Natural killer cell treated with Interleukin-12 subunit alpha and Interleukin-12 subunit beta and Interleukin-15 and Interleukin-18, amount 100 ng/mL, for 72 hours (primary cell): Measurements from ENCODE around the gene ZNF480. TPM values are rescaled to one million over a fixed set of nuclear protein-coding genes. Genes with fewer than 3 reads are reported as not detected.
A peak's percentile ranks its signal among the peaks of the same experiment; 100 is the strongest.
"Not testable (repeated sequence)": the region's sequence is repeated elsewhere in the genome, so short reads cannot be mapped to it uniquely, and the experiment has no call there.

Source experiments
- ATAC-seq, 2 donors: fragments of 150-1000 bp; cut with Tn5 transposase in 1 of 2; sonication (Bioruptor Pico), chemical (Tn5 transposase) in 1 of 2; 2 replicates each; pipeline ENCODE4 v1.10.0; 2021
- DNase-seq: peaks from one replicate; pipeline ENCODE4 v3.0.0; 2022; ENCODE audit warnings: low spot score
- H3K27ac Mint-ChIP-seq, 2 donors: 1 replicate in 1 of 2; 2 replicates in 1 of 2; pipeline ENCODE4 v1.8.0; 2022; ENCODE audit warnings: mixed read lengths in 2 of 2, mild to moderate bottlenecking in 1 of 2, moderate library complexity in 1 of 2
- H3K27me3 Mint-ChIP-seq, 2 donors: 1 replicate in 1 of 2; 2 replicates in 1 of 2; pipeline ENCODE4 v1.8.0; 2022; ENCODE audit warnings: mixed read lengths in 2 of 2
- H3K36me3 Mint-ChIP-seq: one replicate; pipeline ENCODE4 v1.8.0; 2022; ENCODE audit warnings: mixed read lengths
- H3K4me1 Mint-ChIP-seq, 2 donors: 1 replicate in 1 of 2; 2 replicates in 1 of 2; pipeline ENCODE4 v1.8.0; 2022; ENCODE audit warnings: low read depth in 2 of 2, mixed read lengths in 2 of 2, mild to moderate bottlenecking in 1 of 2
- H3K4me3 Mint-ChIP-seq: one replicate; pipeline ENCODE4 v1.8.0; 2022; ENCODE audit warnings: mixed read lengths
- H3K9me3 Mint-ChIP-seq: 2 replicates; pipeline ENCODE4 v1.8.0; 2022; ENCODE audit warnings: mixed read lengths
- total RNA-seq, 2 donors: library from RNA; stranded (reverse); gene quantifications; one replicate each; pipeline ENCODE4 v1.2.3, GENCODE V29; 2022

The ZNF480 gene
- 10 to 100 TPM in 1 of 2 donors, 1 to 10 TPM in 1; 7.0 to 11.2 TPM for total RNA-seq

DNA sequence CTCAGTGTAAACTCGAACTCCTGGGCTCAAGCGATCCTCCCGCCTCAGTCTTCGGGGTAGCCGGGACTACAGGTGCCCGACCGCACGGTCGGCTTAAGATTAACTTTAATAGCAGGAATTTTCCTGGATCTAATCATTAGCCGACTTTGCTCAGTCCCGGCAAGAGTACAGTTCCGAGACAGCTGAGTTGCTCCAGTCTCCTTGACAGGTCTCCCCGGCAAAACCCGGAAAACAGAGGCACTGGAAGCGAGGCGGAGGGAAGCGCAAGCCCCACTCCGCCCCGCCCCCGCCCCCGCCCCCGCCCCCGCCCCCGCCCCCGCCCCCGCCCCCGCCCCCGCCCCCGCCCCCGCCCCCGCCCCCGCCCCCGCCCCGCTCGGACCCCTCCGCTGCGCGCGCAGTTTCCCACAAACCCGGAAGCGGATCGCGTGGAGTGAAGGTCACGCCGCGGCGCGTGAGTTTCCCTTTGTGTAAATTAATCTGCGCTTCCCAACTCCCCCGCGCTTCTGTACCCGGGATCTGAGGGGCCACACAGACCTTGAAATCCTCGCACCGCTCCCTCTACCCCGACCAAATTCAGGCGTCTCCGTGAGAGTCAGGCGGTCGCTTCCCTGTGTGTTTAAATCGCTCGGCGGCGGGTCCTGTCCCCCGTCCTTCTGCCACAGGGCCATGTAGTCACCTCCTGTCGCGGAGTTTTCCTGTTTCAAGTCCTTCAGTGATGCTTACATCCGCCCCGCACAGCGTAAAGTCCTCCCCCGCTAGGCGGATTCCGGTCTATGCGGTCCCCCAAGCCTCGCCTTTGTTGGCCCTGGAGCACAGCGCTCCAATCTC lies at the start of gene ZNF480:
Gene ZNF480 (plus strand): TSS at position 397 of the 828 bp plus-strand sequence. CDS start 3,244 bp downstream, outside the sequence.
- Mint-ChIP-seq H3K4me3 (peak within 1 kb of the TSS; percentile 89), H3K27ac (peak within 1 kb of the TSS; percentile 95), H3K27me3 (no peaks in the 10 kb centered on the region), H3K36me3 (peaks cover 40% of the 10 kb centered on the region), H3K4me1 (peaks cover 17 to 20% of the 10 kb centered on the region in 2 donors), H3K9me3 (peaks cover 13% of the 10 kb centered on the region)
- DNase-seq = peak; percentile 88
- peak; percentile 89 for ATAC-seq

DNA sequence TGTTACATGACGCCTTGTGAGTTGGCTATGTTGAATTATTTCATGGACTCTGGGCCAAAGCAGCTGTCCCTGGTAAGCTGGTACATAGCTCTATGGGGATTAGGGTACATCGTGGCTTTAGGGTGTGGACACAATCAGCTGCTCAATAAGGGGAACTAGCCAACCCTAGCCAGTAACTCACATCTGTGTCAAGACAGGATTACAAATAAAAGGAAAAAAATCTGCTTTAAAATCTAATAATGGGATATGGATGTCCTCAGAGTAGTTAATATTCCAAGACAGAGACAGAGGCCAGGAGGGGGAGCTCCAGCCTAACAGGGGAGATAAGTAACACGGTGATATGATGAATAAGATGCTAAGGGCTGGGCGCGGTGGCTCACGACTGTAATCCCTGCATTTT lies 48.7 kb upstream of the ZNF480 start:
- Mint-ChIP-seq H3K27ac (no peak overlapping the region), H3K4me1 (no peaks in the 10 kb centered on the region), H3K9me3 (peaks cover 4% of the 10 kb centered on the region), H3K27me3 (peaks cover 0 to 4% of the 10 kb centered on the region in 2 donors), H3K4me3 (no peak overlapping the region), H3K36me3 (no peaks in the 10 kb centered on the region)
- ATAC-seq = peak; percentile 53 to 70
- DNase-seq = peak; percentile 69

DNA sequence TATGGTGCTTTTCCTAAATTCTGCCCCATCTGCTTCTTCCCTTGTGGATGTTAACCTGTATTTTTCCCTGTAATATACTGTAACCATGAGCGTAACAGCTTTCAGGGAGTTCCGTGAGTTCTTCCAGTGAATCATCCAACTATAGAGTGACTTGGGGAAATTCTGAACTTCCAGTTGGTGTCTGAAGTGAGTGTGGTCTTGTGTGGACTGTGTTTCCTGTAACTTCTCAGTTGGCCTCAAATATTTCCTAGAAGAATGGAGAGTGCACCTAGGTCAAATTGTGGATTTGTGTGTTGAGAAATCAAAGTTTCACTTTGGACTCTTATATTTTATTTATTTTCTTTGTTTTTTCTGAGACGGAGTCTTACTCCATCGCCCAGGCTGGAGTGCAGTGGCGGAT lies 38.5 kb upstream of the ZNF480 start:
- Mint-ChIP-seq H3K4me1 (no peaks in the 10 kb centered on the region), H3K9me3 (no peaks in the 10 kb centered on the region), H3K27ac (no peak overlapping the region), H3K27me3 (peaks cover 7 to 8% of the 10 kb centered on the region in 2 donors), H3K4me3 (no peak overlapping the region), H3K36me3 (no peaks in the 10 kb centered on the region)
- ATAC-seq = no peak
- DNase-seq = no peak

GRCh38 chr19:52265556-52265955 lies 31.4 kb upstream of the ZNF480 start:
- not testable (repeated sequence) for H3K4me3 Mint-ChIP-seq, H3K9me3 Mint-ChIP-seq, H3K36me3 Mint-ChIP-seq, H3K27ac Mint-ChIP-seq, DNase-seq, H3K4me1 Mint-ChIP-seq, ATAC-seq, H3K27me3 Mint-ChIP-seq

DNA sequence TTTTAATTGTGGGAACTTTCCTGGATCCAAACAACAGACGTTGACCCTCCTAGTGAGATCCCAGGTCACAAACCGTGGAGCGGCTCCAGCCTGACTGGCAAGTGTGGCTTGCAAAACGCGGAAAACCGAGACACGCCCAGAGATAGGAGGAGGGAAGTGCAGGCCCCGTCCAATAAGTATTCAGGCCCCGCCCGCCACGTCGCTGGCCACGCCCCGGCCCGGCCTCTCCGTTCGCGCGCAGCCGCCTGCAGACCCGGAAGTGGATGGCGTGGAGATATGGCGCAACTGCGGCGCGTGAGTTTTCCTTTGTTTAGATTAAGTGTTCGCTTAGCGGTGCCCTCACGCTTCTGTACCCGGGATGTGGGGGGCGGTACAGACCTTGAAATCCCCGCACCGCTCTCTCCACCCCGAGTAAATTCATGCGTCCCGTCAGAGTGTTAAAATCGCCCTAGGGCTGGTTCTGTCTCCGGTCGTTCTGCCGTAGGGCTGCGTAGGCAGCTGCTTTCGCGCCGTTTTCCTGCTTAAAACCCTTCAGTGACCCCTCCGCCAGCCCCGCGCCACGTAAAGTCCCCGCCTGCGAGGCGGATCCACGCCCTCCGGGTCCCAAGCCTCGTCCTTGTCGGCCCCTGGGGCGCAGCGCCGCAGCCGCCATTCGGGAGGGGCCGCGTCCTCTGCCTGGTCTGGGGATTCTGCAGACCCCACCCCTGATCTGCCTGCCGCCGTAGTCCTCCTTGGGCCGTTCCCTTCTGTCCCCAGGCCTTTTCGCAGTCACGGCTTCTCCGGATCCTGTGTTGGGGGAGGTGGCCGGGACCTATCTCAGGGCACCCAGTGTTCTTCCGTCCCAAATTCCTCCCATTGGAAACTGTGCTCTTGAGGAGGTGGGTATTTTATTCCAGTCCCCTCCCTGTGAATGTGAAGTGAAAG lies 27.4 kb upstream of the ZNF480 start, which contains the start of gene ZNF766:
Gene ZNF766 (plus strand): TSS at position 250 of the 924 bp plus-strand sequence. CDS start 27 bp downstream, at position 277.
- DNase-seq (peak; percentile 96), ATAC-seq (peak; percentile 99)
- Mint-ChIP-seq H3K27ac (peak within 1 kb of the TSS; percentile 86 to 96), H3K27me3 (no peaks in the 10 kb centered on the region), H3K4me1 (peaks cover 29 to 34% of the 10 kb centered on the region in 2 donors), H3K9me3 (peaks cover 3% of the 10 kb centered on the region), H3K4me3 (peak within 1 kb of the TSS; percentile 95), H3K36me3 (peaks cover 36% of the 10 kb centered on the region)

GRCh38 chr19:52270266-52270885 lies 26.6 kb upstream of the ZNF480 start:
- Mint-ChIP-seq H3K4me3 (peak overlapping the region; percentile 95), H3K9me3 (peaks cover 3% of the 10 kb centered on the region), H3K27ac (peak overlapping the region; percentile 86 to 96), H3K27me3 (no peaks in the 10 kb centered on the region), H3K4me1 (peaks cover 33 to 38% of the 10 kb centered on the region in 2 donors), H3K36me3 (peaks cover 38% of the 10 kb centered on the region)
- DNase-seq = no peak
- ATAC-seq = no peak

GRCh38 chr19:52273301-52273700 lies 23.7 kb upstream of the ZNF480 start:
- DNase-seq (no peak), ATAC-seq (no peak)
- Mint-ChIP-seq H3K27me3 (no peaks in the 10 kb centered on the region), H3K36me3 (peaks cover 47% of the 10 kb centered on the region), H3K4me1 (peaks cover 41 to 46% of the 10 kb centered on the region in 2 donors), H3K4me3 (no peak overlapping the region), H3K9me3 (peaks cover 3% of the 10 kb centered on the region), H3K27ac (no peak overlapping the region)

DNA sequence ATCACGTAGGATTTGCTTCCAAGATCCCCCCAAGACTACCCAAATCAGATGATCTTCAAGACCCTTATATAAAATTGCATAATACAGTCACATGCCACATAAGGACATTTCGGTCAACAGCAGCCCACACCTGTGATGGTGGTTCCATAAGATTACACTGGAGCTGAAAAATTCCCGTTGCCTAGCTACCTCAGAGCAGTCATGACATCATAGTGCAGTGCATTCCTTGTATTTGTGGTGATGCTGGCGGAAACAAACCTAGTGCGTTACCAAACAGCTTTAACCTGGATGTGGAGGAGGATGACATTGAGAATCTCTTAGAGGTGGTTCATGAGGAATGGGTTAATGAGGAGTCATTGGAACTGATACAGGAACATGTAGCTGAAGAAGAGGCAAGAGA lies 22.8 kb upstream of the ZNF480 start:
- peaks cover 47 to 53% of the 10 kb centered on the region in 2 donors for H3K4me1 Mint-ChIP-seq
- H3K4me3 Mint-ChIP-seq = no peak overlapping the region
- ATAC-seq = no peak
- H3K9me3 Mint-ChIP-seq = peaks cover 7% of the 10 kb centered on the region
- peaks cover 56% of the 10 kb centered on the region for H3K36me3 Mint-ChIP-seq
- DNase-seq = no peak
- H3K27ac Mint-ChIP-seq = no peak overlapping the region
- no peaks in the 10 kb centered on the region for H3K27me3 Mint-ChIP-seq

GRCh38 chr19:52275988-52276387 lies 21.0 kb upstream of the ZNF480 start:
- H3K4me1 Mint-ChIP-seq = peaks cover 39 to 47% of the 10 kb centered on the region in 2 donors
- H3K36me3 Mint-ChIP-seq = peaks cover 46% of the 10 kb centered on the region
- H3K27ac Mint-ChIP-seq = no peak overlapping the region
- ATAC-seq (no peak), DNase-seq (no peak)
- peaks cover 10% of the 10 kb centered on the region for H3K9me3 Mint-ChIP-seq
- no peaks in the 10 kb centered on the region for H3K27me3 Mint-ChIP-seq
- H3K4me3 Mint-ChIP-seq = no peak overlapping the region

- Mint-ChIP-seq H3K27me3 (no peaks in the 10 kb centered on the region), H3K4me1 (peaks cover 35 to 40% of the 10 kb centered on the region in 2 donors), H3K4me3 (no peak overlapping the region), H3K9me3 (peaks cover 10% of the 10 kb centered on the region), H3K27ac (no peak overlapping the region), H3K36me3 (peaks cover 39% of the 10 kb centered on the region)
- ATAC-seq = no peak
- DNase-seq = no peak
These were observed 19.5 kb upstream of the ZNF480 start for GRCh38 chr19:52277471-52277870.

GRCh38 chr19:52286256-52286655 lies 10.7 kb upstream of the ZNF480 start:
- DNase-seq (no peak), ATAC-seq (no peak)
- Mint-ChIP-seq H3K27ac (no peak overlapping the region), H3K4me3 (no peak overlapping the region), H3K4me1 (no peaks in the 10 kb centered on the region), H3K27me3 (no peaks in the 10 kb centered on the region), H3K36me3 (peaks cover 62% of the 10 kb centered on the region), H3K9me3 (no peaks in the 10 kb centered on the region)

- H3K36me3 Mint-ChIP-seq = peaks cover 36% of the 10 kb centered on the region
- no peaks in the 10 kb centered on the region for H3K9me3 Mint-ChIP-seq
- H3K4me1 Mint-ChIP-seq = no peaks in the 10 kb centered on the region
- H3K27ac Mint-ChIP-seq = no peak overlapping the region
- no peak overlapping the region for H3K4me3 Mint-ChIP-seq
- ATAC-seq = no peak
- H3K27me3 Mint-ChIP-seq = no peaks in the 10 kb centered on the region
- DNase-seq = no peak
These were observed 5.2 kb upstream of the ZNF480 start for GRCh38 chr19:52291781-52292180.

GRCh38 chr19:52292946-52293345 lies 4.0 kb upstream of the ZNF480 start:
- not testable (repeated sequence) for H3K4me1 Mint-ChIP-seq, H3K9me3 Mint-ChIP-seq, ATAC-seq, H3K27ac Mint-ChIP-seq, H3K4me3 Mint-ChIP-seq, H3K27me3 Mint-ChIP-seq, DNase-seq
- H3K36me3 Mint-ChIP-seq = peaks cover 36% of the 10 kb centered on the region
